NCI-H748 treated with DMSO at 0.1 percent for 48 hours (cell line): ENCODE results near the gene SYT6.
A peak's percentile ranks its signal among the peaks of the same experiment; 100 is the strongest.

Experiments used
- DNase-seq: peaks from one replicate; lab custom pipeline; 2025; lab: John Stamatoyannopoulos, UW

SYT6 gene

DNA sequence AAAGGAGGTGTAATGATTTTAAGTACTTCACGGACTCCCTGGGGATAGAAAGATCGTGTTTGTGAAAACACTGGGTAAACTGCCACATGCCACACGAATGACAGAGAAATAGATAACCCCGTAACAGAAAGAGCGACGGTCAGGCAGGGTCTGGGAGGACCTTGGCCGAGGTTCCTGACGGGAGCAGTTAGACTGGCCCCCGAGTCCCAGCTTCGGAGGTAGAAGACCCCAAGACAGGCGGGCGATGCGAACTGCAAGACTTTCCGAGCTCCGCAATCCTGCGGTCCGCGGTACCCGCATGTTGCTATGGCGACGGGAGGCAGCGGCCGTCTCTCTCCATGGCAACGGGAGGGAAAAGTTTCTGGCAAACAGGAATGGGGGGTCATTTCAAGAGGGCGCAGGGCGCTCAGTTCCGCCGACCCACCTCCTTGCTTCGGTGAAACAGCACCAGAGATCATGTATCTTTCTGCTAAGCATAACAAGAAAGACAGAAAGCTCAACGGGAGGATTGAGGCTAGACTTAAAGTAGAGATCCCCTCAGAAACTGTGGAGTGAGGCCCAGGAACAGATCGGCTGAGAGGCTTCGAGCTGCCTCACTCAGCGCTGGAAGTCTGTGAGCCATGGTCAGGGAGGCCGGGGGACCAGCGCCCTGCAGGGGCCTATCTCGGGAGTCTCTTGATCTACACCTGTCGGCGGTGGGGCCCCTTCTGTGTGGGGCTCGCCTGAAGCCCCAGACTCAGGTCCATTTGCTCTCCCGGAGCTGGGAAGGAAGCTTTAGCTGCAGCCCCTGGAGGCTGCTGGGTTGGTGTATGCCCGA, 685 bp upstream of the SYT6 start:
- peak; percentile 39 for DNase-seq

DNA sequence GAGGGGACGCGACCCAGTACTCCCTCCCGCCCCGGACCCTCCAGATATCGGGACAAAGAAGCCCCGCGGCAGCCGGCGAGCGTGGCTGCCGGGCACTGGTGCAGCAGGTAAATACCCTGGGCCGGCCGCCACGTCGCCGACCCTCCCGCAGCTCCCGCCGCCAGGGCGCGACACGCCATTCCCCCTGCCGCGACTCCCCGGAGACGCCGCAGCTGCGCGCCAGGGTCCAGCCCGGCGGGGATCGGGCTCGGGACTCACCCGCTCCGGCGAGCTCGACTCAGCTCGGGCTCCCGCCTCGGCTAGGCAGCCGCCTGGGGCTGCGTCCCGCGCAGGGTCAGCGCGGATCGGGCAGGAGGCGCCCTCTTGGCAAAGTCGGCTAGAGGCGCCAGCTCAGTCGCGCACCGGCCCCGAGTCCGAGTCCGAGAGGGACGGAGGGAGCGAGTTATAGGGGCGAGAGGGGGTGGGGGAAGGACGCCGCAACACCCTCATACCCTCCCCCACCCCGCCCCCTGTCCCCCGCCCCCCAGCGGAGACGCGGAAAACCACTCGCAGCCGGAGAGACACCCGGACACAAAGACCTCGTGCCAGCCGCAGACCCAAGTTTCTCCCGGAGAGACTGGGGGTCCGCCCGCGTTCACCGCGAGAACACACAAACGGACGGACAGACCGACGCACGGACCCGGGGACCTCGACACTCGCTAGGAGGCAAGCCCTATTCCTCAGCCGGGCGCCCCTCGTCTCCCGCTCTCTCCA, 985 bp downstream of the SYT6 start:
- no peak for DNase-seq

DNA sequence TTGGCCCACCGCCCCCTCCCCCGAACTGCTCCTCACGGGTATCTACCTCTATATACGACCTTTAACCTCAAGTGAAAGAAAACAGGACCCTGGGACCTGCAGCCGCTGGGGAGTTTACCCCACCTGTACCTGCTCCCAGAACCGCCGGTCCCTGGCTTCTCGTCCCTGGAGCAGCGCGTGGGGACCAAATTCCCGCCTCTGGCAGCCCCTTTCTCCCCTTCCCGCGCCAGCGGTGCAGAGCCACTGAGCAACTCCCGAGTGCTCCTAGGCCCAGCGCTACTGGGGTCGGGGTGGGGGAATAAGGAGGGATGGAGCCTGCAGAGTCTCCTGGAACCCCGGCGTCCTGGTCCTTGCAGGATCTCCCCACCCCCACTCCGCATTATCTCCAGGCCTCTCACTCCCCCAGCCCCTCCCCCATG, 1.6 kb downstream of the SYT6 start:
- DNase-seq, result no peak

DNA sequence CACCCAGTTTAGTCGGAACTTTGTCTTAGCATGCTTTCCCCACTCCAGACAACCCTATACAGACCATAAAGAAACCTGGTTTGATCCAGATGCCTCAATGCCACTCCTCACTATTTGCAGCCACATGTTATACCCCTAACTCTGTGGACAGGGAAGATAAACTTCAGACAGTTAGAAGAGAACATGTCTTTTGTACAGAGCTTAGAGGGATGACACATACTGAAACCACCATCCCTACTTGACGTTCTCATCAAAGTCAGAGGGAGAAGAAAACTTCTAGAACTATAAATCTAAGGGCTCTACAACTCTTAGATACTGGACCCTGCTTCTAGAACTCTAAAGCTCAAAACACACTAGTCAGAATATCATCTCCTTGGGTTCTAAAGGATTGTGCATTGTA, 3.7 kb downstream of the SYT6 start:
- DNase-seq, result no peak

DNA sequence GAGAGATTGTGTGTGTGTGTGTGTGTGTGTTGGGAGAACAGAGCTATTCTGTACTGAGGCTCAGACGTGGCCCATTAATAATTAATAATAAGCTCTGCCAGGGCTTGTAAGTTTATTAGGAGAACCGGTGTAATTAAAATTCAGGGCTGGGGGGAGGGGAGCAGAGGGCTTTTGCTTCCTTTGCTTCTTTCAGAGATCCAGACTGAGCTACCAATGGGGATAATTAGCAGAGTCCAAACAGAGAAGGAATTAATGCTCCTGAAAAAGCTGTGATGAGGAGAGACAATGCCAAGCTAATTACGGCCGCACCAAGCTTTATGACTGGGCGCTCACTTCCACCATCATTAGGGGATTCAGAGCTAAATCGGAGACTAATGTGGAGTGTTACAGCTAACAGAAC, 4.5 kb downstream of the SYT6 start:
- DNase-seq, result no peak

DNA sequence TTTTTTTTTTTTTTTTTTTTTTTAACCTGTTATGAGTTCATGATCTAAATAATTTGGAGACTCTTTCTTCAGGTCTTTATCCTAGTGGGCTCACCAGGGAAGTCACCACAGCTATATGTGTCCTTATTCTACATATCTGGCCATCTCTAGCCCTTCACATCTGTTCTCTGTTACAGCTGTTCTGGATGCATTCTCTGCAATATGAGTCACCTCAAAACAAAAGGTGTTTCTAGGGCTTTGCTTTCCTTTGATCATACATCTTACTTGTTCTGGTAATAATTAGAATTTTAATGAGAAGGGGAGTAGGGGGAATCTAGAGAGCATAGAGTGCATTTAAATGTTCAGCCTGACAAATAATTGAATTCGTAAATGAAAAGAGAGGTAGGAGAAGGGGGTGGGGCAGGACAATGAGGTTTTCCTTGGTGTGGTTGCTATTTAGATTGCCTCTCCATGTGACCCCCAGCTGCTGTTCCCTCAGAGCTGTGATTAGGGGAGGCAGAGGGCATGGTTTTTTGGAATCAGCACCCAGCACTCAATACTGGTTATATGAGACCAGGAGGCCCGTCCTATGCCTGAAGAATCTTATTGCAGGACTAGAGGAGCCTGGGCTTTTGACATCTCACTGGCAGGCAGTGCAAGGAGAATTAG, 8.0 kb downstream of the SYT6 start:
- no peak for DNase-seq

DNA sequence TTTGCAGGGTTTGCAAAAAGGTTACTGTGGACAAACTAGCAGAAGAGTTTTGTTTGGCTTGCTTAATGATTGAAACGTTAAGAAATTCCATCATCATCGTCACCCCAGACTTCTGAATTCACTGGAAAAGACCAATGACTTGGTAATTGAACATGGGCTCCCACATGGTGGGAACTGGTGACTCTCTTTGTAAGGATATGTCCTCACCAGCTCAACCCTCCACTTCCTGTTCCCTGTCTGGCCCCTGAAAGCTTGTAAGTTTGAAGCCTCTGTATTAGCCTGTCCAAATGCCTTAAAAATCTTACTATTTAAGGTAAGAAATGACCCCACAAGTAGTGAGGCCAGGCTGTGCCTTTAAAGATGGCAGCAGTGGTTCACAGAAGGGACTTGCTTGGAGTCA, 9.7 kb downstream of the SYT6 start:
- no peak for DNase-seq

DNA sequence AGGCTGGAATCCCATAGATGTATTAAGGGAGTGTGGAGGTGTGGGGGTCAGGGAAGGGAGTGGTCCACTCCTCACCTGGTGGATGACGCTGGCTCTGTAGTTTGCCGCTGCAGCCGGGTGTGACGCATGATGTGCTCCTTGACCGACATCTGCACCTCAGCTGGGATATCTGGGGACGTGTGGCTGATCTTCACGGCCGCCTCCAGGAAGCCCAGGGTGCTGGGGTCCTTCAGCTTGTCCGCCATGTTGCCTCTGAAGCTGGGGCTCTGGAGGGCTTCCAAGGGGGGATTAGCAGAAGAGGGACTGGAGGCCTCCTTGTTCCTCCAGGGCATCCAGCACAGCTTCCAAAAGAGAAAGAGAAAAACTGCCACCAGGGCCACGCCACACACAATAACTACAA, 14.1 kb downstream of the SYT6 start:
- no peak for DNase-seq

DNA sequence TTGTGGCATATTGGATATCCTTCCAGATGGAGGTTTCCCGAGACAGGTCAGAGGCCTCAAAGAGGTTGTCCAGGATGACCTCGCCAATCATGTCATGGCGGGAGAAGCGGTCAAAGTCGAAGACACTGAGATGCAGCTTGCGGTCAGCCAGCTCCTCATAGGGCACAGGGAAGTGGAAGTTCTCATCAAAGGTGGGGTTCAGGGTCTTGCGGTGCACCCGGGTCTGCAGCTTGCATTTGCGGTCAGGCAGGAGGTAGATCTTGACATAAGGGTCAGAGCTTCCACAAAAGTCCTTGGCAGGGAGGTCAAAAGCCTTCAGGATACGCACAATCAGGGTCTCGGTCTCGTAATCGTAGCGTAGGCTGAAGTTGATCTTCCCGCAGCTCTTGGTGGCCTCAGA, 16.2 kb downstream of the SYT6 start:
- no peak for DNase-seq

DNA sequence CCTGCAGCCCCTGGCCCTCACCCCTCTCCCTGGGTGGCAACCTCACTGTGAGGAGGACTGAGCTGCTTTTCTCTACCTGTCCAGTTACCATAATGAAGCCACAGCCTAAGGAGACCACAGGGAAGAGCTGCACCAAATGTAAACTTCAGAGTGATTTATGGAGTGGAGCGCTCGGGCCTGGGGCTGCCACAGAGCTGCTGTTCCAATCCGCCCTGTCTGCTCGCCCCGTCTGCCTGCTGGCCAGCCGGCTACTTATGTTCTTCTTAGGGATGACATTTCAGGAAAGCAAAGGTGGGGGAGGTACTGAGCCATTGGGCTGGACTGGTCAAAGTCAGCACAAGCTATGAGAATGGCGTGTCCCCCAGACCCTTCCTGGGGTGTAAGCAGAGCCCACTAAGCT, 17.9 kb downstream of the SYT6 start:
- no peak for DNase-seq

DNA sequence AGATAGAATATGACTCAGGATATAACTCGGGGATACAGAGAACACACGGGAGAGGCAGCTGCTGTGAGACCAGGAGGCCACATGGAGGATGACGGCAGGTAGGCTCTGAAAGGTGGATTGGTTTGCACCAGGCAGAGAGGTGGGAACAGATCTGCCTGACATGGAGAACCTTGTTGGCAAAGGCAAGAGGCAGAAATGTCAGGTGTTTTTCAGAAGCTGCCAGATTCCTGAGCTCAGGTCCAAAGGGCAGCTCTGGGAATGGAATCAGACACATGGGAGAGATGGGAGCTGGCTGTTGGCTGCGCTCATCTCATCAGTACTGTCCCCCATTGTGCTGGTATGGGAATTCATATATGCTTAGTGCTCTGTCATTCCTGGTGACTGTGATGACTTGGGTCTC, 19.2 kb downstream of the SYT6 start:
- no peak for DNase-seq

DNA sequence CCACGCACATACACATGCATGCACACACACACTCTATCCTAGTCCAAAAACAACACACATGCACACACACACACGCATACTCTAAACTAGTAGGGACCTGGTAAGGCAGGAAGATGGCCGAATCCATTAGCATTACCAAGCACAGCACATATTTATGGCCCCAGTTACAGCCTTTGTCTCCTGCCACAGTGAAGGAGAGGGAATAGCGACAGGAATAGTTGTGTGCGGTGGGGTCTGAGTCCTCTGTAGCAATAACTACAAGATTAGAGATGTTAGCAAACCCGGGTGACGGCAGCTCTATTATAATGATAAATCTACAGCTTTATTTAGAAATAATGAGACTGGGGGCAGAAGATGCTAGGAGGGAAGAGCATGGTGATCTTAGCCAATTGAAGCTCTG, 20.5 kb downstream of the SYT6 start:
- no peak for DNase-seq

DNA sequence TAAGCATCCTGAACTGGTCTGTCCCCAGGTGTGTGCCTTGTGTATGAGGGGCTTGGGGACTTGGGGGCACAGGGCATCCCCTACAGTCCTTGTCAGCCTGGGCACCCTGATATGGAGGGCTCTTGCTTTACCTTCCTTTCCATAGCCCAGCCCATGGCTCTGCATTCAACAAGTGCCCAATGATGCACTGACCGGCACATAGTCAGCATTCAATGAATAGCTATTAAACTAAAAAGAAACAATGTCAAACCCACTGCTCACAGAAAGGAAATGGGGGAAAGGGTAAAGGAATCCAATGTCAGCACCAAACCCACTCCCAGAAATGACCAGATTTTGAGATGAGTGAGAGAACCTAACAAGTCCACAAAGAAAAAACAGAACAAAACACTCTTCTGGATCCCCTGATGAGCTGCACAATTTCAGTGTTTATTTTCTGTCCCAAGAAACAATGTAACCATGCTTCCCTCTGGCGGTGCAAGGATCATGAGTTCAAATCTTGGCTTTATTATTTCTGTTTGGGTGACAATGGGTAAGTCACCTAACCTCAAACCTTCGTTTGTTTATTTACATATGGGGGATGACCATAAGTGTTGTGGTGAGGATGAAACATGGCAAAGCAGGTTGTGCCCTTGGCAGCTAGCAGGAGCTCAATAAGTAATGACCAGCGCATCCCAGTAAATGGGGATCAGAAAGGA, 22.0 kb downstream of the SYT6 start:
- no peak for DNase-seq

DNA sequence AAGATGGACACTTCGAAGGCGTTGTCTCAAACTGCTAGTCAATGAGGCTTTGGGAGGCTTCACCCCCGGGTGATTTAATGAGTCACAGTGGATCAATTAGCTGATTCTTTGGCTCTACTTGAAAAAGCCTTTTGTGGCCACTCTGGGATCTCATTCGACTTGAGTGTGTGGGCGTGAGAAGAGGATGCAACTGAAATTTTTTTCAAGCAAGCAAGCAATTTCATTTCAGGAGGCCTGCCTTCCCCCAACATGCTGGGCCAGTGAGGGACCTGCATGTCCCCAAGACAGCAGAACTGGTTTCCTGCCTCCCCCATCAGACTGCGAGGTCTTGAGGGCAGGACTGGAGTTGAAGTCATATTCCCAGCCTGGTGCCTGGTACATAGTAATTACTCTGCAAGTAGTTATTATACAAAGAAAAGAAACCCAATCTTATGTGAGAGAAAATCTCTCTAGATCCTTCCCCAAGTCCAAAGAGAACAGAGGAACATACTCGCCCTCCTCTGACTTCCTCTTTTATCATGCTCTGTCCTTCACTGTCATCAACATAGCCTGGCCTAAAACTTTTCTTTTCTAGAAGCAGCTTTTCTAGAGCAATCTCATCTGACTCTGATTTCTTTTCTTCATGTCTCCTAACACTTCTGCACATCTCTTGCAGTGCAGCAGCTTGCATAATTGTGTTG, 22.7 kb downstream of the SYT6 start:
- no peak for DNase-seq

DNA sequence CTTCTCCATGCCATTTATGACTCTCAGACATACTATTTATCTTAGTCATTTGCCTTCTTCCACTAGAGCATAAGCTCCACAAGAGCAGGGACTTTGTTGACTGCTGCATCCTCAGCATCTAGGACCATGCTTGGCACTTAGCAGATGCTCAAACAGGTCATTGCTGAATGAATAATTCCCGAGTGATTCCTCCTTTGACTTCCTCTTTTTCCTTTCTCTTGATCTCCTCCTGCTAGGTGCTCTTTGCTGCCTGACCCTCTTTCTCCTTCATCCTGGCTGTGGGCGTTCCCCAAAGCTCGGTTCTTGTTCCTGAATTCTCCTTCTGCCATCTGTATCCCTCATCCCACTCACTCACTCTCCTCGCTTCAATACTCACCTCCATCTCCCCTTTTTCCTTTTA, 23.5 kb downstream of the SYT6 start:
- DNase-seq, result no peak

DNA sequence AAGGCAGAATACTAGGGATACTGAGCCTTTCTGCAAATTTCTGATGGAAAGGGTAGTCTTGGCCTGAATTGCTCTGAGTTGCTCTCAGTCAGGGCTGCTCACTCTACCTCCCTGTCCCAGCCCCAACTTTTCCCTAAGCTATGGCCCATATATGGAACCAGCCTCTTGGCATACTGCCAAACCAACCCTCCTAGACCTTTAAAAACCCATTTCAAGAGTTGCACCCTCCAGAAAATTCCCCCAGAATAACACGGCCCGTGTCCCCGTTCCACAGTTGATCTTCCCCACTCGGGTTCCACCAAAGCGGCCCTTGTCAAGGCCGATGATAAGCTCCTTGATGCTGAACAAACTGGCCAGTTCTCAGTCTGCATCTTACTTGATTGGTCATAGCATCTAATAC, 25.4 kb downstream of the SYT6 start:
- DNase-seq, result no peak

DNA sequence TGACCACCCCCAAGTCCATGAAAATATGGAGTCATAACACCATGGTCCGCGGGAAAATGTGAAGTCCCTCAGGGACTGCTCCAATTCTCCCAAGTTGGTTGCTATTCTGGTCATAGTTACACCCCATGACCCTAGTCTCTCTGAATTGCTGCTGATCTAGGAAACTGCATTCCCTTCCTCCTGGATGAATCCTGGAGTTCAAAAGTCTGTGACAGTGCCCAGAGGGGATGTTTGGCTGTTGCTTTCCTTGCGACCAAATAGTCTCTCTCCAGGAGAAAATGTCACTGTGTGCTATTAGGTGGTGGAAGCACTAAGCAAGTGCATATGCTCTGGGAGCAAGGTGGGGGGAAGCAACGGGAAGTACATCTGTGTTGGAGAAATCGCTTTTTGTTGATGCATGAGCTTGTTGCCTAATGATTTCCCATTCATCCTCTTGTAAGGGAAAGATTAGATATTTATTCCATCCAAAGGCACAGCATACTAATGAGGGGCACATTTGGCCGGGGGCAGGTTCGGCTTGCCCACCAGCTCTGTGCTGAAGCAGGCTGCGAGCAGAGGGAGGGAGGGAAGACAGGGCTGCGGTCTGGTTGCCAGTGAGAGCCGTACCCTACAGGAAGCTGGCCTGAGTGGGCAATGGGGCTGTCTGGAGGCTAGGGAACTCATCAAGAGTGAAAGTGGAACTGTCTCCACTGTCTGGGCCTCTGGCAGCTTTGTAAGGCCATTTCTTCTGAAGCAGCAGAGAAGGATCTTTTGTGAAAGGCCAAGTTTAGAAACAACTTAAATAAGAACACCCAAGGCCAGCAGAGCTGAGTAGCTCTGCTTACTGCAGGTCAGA, 27.2 kb downstream of the SYT6 start:
- no peak for DNase-seq

DNA sequence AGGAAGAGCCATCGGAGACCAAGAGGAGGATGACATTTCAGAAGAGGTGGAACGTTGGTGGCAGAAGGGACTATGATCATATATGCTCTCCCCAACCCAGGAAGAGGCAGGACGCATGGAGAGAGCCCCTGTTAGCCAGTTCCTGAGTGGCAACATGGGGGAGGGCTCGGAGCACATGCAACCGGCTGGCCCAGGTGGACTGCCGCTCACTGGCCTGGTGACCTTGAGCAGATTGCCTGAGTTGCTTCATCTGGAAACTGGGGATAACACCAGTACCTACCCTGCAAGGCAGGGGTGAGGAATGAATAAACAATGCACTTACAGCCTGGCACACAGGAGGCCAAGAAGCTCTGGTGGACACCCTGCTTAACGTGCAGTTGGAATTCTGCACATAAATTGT, 29.0 kb downstream of the SYT6 start:
- DNase-seq, result no peak

DNA sequence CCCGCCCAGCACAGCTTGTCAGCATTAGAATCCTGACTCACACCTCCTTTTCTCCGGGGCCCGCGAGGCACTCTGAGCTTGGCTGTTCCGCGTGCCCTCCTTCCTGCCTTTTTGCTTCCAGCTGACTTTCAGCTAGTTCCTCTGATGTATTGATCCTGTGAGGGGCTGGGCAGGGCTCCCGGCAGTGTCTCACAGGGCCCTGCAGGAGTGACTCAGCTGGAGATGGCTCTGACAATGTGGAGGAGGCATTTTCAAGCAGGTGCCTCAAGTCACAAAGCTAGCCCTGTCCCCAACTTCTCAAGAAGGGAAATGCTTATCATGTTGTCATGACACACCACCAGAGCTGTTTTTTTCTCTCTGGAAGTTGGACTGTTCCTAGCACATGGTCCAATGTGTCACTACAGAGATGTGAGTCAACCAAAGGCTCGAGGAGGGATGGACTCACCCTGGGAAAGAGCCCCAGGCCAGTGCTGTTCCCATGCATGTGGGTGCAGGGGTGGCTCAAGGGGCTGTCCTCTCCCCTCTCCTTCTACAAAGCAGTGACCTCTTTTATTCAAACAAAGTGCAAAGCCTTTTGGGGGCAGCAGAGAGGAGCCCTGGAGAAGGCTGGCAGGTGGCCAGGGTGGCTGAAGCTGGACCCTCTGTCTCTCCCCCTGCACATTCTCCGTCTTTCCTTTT, 30.6 kb downstream of the SYT6 start:
- no peak for DNase-seq

DNA sequence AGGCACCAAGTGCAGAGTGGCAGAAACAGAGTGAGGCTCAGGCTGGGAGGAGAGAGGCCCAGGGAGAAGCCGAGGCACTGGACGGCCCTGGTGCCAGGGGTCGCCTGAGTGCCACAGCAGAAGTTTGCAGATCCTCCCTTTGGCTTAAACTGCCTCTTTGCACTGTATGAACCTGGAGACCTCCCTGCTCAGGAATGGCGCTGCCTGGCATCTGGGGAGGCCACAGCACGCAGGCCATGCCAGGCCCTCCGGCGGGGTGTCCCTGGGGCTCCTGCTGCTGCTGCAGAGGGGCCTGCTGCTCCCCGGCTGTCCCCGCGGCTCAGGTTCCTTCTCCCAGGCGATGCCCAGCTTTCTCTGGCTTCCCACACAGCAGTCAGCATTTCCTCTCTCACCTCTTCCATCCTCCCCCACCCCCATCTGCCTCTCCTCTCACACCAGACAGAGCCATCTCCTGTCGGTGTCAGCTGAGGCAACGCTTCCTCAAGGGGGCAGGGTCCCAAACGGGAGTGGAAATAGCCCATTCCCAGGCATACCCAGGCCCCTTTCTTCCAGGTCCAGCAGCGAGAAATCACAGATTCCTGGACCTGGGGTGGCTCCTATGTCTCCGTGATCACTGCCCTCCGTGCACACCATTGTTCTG, 35.2 kb downstream of the SYT6 start:
- no peak for DNase-seq
